ENCODE data around the gene ALOX15.
"Not testable (repeated sequence)": the region's sequence is repeated elsewhere in the genome, so short reads cannot be mapped to it uniquely, and the experiment has no call there.

Gene ALOX15

GRCh38 chr17:4645642-4646041, 4.2 kb upstream of the ALOX15 start:
- DNase-seq: no peak

GRCh38 chr17:4643676-4644075, 2.2 kb upstream of the ALOX15 start:
- no peak for DNase-seq

- DNase-seq: no peak
Observed at GRCh38 chr17:4642286-4642685, 808 bp upstream of the ALOX15 start.

GRCh38 chr17:4640569-4641188, 799 bp downstream of the ALOX15 start:
- not testable (repeated sequence) for DNase-seq

GRCh38 chr17:4639301-4640059, 2.0 kb downstream of the ALOX15 start:
- not testable (repeated sequence) for DNase-seq

- DNase-seq: not testable (repeated sequence)
Observed at GRCh38 chr17:4638766-4639165, 2.7 kb downstream of the ALOX15 start.

- no peak for DNase-seq
Observed at GRCh38 chr17:4636474-4637100, 4.9 kb downstream of the ALOX15 start.

GRCh38 chr17:4635823-4636375, 5.6 kb downstream of the ALOX15 start:
- no peak for DNase-seq

GRCh38 chr17:4634976-4635375, 6.5 kb downstream of the ALOX15 start:
- DNase-seq: no peak

GRCh38 chr17:4633643-4634042, 7.8 kb downstream of the ALOX15 start:
- no peak for DNase-seq

GRCh38 chr17:4632581-4632920, 8.9 kb downstream of the ALOX15 start:
- no peak for DNase-seq

GRCh38 chr17:4631836-4632580, 9.5 kb downstream of the ALOX15 start:
- no peak for DNase-seq

- DNase-seq: no peak
Observed at GRCh38 chr17:4631431-4631830, 10.0 kb downstream of the ALOX15 start.

- no peak for DNase-seq
Observed at GRCh38 chr17:4626734-4627256, 14.7 kb downstream of the ALOX15 start.

GRCh38 chr17:4625181-4625617, 16.3 kb downstream of the ALOX15 start:
- DNase-seq: no peak

- not testable (repeated sequence) for DNase-seq
Observed at GRCh38 chr17:4624451-4624911, 17.0 kb downstream of the ALOX15 start.

- DNase-seq: no peak
Observed at GRCh38 chr17:4623249-4623648, 18.2 kb downstream of the ALOX15 start.

- no peak for DNase-seq
Observed at GRCh38 chr17:4622375-4622774, 19.1 kb downstream of the ALOX15 start.

- DNase-seq: no peak
Observed at GRCh38 chr17:4620531-4621101, 20.9 kb downstream of the ALOX15 start.

GRCh38 chr17:4617590-4618351, 23.7 kb downstream of the ALOX15 start:
- no peak for DNase-seq

GRCh38 chr17:4617090-4617489, 24.4 kb downstream of the ALOX15 start:
- no peak for DNase-seq

GRCh38 chr17:4616476-4616875, 25.0 kb downstream of the ALOX15 start:
- DNase-seq: no peak

Measured in activated CD4-positive, alpha-beta T cell treated with anti-CD3 and anti-CD28 coated beads for 1 hour (primary cell).